Bone marrow (tissue), 2 donors: ENCODE results near the gene TBC1D5.
"Not testable (repeated sequence)": the region's sequence is repeated elsewhere in the genome, so short reads cannot be mapped to it uniquely, and the experiment has no call there.

Experiments used
- DNase-seq, 2 donors: peaks; one replicate each; lab custom pipeline; 2025; lab: John Stamatoyannopoulos, UW

The TBC1D5 gene

DNA sequence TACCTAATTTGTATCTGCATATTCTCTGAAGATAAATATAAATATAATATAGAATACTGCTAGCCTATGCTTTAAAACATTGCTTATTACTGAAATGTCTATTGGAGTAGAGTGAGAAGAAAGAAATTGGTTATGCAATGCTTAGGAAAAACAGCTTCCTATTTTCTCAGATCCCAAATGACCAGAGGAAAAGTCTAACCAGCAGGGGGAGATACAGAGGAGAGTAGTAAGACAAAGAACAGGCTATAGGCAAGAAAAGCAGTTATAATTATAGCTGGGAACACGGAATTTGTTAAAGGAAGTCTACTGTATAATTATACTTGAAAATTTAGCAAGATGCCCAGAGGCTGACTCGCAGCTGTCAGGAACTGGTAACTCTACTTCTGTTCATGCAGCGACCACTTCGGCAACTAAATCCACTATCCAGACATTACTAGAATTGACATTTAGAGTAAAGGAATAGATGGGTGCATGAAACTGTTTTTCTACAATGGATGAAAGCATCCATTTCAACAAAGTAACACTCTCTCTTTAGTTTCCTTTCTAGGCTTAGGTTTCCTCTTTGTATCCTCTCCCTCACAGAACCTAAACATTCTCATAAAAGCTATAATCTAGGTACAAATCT lies 97.2 kb downstream of the TBC1D5 start:
- peak in 1 of 2 donors; percentile 73 for DNase-seq

DNA sequence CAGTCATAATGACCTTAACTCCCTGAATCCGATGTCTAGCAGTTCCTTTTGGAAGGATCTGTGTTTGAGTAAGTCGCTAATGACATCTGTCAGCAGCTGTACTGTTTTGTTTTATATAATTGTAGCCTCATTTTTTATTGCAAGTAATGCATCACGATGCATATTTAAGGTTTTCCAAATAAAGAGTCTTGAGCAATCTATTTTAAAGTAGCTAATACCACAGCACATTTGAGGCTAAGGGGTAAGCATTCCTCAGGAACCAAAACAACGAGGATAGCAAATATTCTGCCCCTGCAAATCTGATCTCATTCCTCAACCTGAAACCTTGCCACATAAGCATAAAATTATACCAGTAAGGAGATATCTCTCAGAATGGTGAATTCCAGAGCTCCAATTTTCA lies 98.7 kb downstream of the TBC1D5 start:
- no peak for DNase-seq

DNA sequence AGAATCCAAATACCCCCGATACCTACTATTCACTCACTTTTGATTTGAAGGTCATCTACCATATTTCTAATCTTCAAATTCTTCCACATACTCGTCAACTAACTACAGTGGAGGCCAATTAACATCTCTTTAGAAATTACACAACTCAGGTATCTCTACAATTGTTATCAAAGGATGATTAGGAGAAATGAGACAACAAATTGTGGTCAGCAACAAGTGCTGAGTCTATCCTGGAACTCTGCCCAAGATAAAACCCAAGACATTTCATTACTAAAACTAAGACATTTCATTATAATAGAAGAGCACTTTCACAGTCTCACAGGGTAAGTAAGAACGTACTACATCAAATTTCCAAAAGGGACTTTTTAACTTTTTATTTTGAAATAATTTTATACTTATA lies 100.0 kb downstream of the TBC1D5 start:
- DNase-seq: no peak

DNA sequence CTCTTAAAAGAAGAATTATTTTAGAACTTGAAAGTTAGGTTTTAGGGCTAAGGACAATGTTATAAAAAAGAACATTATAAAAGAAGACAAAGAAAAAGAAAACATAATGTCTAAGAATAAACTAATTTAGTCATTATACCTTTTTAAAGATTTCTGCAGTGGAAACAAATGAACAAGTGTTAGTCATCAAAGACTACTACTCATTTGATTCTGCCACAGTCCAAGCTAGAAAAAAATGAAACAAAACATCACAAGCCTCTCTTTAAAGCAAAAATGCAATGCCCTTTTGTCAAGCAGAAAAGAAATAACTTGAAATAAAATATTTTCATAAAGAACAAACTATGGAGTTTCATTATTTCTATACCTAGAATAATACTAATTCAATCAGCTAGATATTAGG lies 102.0 kb downstream of the TBC1D5 start:
- peak in 1 of 2 donors; percentile 21 for DNase-seq

DNA sequence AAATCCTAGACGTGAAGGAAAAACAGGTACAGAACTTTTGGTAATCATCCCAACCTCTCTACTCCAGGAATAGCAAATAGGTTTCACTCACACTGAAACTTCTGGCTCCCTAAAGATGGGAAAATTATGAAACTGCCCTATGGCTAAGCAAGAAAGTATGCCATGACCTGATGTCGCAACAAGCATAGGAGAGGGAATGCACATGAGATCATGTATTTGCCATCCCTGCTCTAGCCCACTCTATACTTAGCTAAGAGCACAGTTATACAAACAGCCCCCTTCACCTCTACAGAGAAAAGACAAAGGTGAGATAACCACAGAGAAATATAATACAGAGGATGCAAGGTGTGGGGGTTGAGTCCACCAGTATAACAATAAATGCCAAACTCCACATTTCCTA lies 102.7 kb downstream of the TBC1D5 start:
- no peak for DNase-seq

DNA sequence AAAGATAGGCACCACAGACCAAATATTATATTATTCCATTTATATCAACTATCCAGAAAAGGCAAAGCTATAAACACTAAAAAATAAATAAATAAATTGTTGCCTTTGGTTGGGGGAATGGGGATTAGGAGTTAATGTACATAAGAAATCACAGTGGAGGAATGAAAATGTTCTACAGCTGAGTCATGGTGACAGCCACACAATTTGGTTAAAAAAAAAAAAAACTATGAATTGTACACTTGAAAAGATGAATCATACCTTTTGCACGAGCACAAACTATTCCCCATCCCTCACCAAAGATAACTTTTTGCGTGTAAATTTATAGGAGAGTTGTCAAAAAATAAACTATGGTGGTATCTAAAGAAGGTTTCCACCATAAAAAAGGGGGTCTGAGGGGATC lies 103.2 kb downstream of the TBC1D5 start:
- peak in 1 of 2 donors; percentile 43 for DNase-seq

DNA sequence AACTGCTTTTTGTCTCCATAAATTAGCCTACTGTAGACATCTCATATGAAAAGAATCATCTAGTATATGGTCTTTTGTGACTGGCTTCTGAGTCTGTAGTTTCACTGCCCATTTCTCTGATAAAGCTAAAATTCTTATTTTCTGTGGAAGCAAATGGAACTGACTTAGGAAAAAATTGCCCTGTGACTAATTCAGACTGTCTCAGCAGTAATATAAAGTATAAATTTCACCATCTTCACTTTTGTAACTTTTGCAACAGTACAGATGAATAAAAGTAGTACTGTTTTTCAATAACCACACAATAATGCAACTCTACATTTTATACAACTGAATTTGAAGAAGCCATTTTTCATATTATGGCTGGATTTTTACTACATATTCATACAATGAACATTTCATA lies 104.1 kb downstream of the TBC1D5 start:
- no peak for DNase-seq

DNA sequence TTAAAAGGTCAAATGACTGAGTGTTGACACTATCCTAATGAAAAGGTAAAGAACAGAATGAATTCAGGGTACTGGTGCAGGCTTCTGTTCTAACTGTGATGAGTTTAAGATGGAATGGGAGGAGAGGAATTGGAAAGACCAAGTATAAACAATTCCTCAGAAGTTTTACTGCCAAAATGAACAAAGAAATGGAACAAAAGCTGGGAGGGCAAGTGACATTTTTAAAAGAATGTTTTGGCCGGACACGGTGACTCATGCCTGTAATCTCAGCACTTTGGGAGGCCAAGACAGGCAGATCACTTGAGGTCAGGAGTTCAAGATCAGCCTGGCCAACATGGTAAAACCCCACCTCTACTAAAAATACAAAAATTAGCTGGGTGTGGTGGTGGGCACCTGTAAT lies 106.8 kb downstream of the TBC1D5 start:
- not testable (repeated sequence) for DNase-seq

DNA sequence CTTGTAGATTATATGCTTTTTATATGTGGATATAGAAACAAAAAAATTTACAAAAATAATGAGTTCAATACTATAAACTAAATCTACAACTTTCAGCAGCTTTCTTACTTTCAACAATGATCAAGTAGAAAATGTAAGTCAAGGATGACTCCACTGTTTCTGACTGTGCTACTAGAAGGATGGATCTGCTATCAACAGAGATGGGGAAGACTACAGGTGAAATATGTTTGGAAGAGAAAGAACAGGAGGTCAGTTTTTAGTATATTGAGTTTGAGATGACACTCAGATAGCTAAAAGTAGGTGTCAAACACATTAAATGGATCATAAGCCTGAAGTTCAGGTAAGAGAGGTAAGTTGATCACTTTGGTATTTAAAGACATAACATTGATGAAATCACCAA lies 107.5 kb downstream of the TBC1D5 start:
- DNase-seq: no peak

DNA sequence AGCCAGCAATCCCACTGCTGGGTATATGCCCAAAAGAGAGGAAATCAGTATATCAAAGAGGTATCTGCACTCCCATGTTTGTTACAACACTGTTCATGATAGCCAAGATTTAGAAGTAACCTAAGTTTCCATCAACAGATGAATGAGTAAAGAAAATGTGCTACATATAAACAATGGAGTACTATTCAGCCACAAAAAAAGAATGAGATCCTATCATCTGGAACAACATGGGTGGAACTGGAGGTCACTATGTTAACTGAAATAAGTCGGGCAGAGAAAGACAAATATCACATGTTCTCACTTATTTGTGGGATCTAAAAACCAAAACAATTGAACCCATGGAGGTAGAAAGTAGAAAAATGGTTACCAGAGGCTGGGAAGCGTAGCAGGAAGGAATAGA lies 108.2 kb downstream of the TBC1D5 start:
- no peak for DNase-seq

DNA sequence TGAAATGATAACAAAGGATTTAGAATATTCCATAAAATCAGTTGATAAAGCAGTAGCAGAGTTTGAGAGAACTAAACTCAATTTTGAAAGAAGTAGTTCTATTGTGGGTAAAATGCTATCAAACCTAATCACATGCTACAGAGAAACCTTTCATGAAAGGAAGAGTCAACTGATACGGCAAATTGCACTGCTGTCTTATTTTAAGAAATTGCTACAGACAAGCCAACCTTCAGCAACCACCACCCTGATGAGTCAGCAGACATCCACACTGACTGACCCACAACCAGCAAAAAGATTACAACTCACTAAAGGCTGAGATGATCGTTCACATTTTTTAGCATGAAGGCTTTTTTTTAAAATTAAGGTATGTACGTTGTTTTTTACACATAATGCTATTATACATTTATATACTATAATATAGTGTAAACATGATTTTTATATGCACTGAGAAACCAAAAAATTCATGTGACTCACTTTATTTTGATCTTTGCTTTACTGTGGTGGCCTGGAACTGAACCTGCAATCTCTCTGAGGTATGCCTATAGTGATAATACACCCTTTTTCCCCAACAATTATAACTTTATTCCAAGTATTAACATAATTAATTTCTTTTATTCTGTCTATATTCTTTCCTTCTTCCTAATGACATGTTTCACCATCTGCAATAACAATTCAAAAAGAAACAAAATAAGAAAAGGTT lies 109.9 kb downstream of the TBC1D5 start:
- DNase-seq: peak in 1 of 2 donors; percentile 55

DNA sequence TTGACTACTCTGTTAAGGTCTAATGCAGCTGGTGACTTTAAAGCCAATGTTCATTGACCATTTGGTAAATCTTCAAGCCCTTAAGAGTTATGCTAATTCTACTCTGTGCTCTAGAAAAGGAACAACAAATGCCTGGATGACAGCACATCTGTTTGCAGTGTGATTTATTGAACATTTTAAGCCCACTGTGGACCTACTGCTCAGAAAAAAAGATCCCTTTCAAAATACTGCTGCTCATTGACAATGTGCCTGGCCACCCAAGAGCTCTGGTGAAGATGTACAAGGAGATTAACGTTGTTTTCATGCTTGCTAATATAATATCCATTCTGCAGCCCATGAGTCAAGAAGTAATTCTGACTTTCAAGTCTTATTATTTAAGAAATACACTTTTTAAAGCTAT lies 110.8 kb downstream of the TBC1D5 start:
- no peak for DNase-seq

DNA sequence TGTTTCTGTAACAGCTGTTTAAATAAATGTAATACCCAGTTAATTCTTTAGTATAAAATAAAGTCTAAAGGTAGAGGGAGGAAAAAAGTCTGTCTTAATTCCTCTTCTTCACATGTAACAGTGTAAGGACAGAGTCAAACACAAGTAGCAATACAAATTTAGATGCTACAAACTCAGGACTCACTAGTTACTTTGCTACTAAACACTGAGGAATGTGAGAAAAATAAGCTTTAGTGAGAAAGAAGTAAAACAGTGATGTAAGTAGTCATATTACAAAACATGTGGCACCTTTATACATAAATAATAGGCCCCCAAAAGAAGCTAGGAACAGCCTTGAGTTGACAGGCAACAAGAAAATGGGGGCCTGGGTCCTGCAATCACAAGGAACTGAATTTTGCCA lies 113.0 kb downstream of the TBC1D5 start:
- no peak for DNase-seq

DNA sequence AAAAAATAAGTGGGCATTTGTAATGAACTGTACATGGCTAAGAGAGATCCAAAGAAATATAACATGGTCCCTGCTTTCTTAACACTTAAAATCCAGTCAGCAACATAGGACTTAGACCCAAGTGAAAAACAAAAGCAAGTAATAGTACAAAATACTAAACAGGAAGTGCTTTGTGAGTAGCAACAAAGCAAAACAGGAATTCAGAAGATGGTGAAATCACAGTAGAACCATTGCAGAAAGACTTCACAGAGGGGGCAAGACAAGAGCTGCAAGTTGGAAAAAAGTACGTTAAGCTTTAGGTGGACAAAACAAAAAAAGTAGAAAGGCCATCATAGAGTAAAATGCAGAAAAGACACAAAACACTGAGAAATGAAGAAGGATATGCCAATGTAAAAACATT lies 116.0 kb downstream of the TBC1D5 start:
- no peak for DNase-seq

DNA sequence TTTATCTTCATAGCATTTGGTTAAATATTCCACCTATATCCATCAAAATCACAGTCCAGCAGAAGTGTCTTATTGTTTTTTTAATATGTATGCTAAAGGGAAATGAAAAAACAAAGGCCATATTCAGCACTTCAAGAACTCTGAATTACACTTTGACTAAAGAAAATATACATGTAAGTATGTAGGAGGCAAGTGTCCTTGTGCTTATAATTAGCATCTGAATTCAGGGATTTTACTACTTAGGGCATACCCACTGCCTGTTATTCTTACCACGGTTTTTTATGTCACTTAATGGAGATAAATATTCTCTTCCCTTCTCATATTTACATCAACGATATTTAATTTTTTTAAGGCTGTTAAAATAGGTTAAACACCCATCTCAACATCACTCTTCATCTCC lies 117.3 kb downstream of the TBC1D5 start:
- DNase-seq: no peak

DNA sequence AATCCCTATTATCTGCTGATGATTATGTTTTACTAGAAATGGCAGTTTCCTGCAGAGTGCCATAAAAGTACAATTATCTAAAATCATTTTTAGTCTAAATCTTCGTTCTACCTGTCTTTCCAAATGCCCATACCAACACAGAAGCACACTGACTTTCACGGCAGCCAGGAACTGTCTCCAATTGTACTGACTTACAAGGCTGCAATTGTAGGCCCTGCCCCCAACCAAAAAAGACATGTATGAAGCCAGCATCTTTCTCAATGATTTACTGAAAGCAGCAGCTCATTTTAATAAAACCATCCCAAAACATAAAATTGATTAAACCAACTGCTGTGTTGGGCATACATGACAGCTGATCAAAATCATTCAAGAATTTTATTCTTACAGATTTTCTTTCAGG lies 119.0 kb downstream of the TBC1D5 start:
- DNase-seq: no peak

DNA sequence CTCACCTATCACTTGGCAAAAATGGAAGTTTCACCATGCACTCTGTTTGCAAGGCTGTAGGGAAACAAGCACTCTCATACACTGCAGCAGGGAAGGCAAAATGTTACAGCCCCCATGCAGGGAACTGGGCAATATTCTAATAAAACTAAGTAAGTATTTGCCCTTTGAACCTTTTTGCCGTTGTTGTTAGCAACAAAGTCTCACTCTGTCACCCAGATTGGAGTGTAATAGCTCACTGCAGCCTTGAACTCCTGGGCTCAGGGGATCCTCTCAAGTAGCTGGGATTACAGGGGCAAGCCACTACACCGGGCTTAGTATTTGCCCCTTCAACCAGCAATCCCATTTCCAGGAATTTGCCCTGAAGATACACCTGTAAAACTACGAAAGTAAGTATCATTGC lies 122.5 kb downstream of the TBC1D5 start:
- DNase-seq: no peak

DNA sequence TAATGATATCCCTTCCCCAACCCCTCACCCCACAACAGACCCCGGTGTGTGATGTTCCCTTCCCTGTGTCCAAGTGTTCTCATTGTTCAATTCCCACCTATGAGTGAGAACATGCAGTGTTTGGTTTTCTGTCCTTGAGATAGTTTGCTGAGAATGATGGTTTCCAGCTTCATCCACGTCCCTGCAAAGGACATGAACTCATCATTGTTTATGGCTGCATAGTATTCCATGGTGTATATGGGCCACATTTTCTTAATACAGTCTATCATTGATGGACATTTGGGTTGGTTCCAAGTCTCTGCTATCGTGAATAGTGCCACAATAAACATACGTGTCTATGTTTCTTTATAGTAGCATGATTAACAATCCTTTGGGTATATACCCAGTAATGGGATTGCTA lies 129.4 kb downstream of the TBC1D5 start:
- DNase-seq: not testable (repeated sequence)

DNA sequence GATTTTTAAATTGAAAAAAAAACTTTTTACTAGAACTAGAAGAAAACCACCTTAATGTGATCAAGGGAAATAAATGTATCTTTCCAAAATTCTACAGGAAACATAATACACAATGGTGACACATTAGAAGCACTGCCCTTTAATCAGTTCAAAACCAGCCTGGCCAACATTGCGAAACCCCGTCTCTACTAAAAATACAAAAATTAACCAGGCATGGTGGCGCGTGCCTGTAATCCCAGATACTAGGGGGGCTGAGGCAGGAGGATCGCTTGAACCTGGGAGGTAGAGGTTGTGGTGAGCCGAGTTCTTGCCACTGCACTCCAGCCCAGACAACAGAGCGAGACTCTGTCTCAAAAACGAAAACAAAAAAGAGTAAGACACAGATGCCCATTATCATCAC lies 134.5 kb downstream of the TBC1D5 start:
- DNase-seq: no peak

DNA sequence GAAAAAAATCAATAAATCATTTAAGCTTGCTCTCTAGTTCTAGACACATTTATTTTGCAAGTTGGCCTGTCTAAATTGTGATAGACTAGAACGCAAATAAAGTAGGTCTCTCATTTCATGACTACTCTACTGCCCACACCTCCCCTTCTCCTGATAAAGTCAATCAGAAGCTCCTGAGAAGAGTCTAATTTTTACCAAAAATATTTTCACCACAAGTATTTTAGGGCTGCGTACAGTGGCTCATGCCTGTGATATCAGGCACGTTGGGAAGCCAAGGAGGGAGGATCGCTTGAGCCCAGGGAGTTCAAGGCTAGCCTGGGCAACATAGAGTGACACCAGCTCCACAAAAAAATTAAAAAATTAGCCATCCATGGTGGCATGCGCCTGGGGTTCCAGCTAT lies 136.5 kb downstream of the TBC1D5 start:
- no peak for DNase-seq

DNA sequence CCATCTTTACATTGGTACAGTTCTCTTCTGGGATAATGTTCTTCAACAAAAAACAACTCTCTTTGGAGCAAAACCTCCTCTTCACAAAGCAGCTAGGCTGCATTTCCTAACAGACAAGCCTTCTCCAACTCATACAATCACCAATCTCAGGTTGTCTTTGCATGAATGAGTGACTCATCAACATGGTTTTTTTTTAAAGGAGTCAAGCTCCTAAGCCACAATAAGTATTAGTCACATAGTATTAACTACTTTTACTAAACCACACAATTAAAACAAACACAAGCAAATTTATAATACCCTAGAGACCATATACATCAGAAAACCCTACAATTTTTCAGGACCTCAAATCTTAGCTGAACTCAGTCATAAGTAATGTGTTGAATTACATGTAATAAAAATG lies 137.4 kb downstream of the TBC1D5 start:
- DNase-seq: peak in 1 of 2 donors; percentile 45

DNA sequence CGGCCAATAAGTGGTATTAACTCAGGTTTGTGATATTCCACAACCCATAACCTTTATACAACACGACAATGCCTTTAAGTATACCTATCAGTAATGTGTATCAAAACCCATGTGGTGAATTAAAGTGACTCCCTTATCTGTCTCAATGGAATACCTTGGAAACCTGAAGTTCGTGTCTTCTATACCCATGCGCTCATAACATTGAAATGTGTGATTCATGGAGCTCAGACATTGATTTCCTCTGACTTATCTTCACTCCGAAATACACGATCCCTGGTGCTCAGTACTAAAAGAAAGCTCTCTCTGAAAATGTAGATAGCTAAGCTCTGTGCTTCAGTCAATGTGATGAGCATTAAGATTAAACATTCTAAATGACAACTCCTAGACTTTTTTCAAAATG lies 140.3 kb downstream of the TBC1D5 start:
- DNase-seq: no peak

DNA sequence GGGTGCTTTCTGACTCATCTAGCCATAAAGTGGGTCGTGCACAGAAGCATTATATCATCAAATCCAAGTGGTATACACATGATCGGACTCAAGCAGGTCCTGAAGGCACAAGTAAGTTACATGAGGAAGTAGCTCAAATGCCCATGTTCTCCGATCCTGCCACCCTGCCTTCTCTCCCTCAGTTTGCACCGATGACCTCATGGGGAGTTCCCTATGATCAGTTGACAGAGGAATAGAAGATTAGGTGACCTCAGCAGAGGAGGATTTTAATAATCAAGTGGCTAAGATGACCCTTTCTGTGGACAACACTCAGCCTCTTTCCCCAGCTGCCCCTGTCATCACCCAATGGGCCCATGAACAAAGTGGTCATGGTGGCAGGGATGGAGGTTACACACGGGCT lies 149.5 kb downstream of the TBC1D5 start:
- DNase-seq: no peak

DNA sequence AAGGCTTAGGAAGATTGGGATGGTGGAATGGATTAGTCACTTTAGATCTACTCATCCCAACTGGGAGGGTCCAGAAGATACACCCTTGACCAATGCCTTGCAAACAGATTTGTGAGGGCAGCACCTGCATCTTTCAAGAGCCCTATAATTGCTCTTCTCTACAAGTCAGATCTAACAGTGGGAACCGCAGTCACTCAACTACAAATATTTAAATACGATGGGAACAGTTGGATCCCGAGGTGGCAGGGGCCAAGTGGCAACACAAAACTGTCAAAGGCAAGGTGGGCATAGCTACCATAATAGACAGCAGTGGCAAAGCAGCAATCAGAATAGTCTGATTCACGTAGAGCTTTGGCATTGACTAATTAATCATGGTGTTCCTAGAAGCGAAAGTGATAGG lies 152.0 kb downstream of the TBC1D5 start:
- no peak for DNase-seq
